ENCODE results near the gene PPP1R13B. TPM values are rescaled to one million over a fixed set of nuclear protein-coding genes. Genes with fewer than 3 reads are reported as not detected.

PPP1R13B gene
- polyA plus RNA-seq, 1 of the 3 experiments (the other 2 are of a cell fraction): 5.7 TPM

GRCh38 chr14:103818870-103819269 is 28.5 kb downstream of the PPP1R13B start:
- Histone ChIP-seq H3K9ac (no peak overlapping the region), H3K4me3 (ENCODE audit: low read depth in 2 of 2, low read length in 1 of 2) (no peak overlapping the region), H3K27ac (ENCODE audit: low read depth in 2 of 2, low read length in 1 of 2) (no peak overlapping the region), H4K20me1 (ENCODE audit: insufficient read depth) (no peaks in the 10 kb centered on the region), H3K4me1 (ENCODE audit: control insufficient read depth in 1 of 2, insufficient read depth in 2 of 2, low read depth in 1 of 2, low read length in 1 of 2) (peaks cover 5 to 14% of the 10 kb centered on the region in 2 experiments; a peak in 2 of 4 replicates), H3F3A (replicated peaks; ENCODE audit: insufficient read depth) (peaks cover 5% of the 10 kb centered on the region), H3K27me3 (ENCODE audit: insufficient read depth) (no peaks in the 10 kb centered on the region), H3K9me2 (no peaks in the 10 kb centered on the region), H3K79me2 (ENCODE audit: insufficient read depth) (no peaks in the 10 kb centered on the region; the same call in 1 of the 2 replicates), H3K9me3 (no peaks in the 10 kb centered on the region), H3K36me3 (replicated peaks in 1 of 2; ENCODE audit: control insufficient read depth in 1 of 2, insufficient read depth in 2 of 2, low read length in 1 of 2) (no peaks in the 10 kb centered on the region), H3K4me2 (no peak overlapping the region), H2AFZ (ENCODE audit: low read depth) (no peak overlapping the region)
- ChIA-PET CTCF (interaction anchor here (1.0 to 4.3 kb wide), 5 partner anchors 11 to 162 kb away, joined by 3 to 23 read pairs (median 6); no protein-coding TSS in a partner anchor), POLR2A (no interaction called here)
- no peak for DNase-seq
- TF ChIP-seq YY1 (IDR thresholded peaks at IDR 0.05; ENCODE audit: low read depth): no peak
- TF ChIP-seq, protein P1, sequence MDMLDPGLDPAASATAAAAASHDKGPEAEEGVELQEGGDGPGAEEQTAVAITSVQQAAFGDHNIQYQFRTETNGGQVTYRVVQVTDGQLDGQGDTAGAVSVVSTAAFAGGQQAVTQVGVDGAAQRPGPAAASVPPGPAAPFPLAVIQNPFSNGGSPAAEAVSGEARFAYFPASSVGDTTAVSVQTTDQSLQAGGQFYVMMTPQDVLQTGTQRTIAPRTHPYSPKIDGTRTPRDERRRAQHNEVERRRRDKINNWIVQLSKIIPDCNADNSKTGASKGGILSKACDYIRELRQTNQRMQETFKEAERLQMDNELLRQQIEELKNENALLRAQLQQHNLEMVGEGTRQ (IDR thresholded peaks at IDR 0.05; ENCODE audit: borderline replicate concordance, low read depth, low read length): no peak
- TF ChIP-seq RAD21 (IDR thresholded peaks at IDR 0.05; ENCODE audit: low read length): no peak
- no peak for TF ChIP-seq MAX (IDR thresholded peaks at IDR 0.05; ENCODE audit: low read depth)
- TF ChIP-seq, protein P2, sequence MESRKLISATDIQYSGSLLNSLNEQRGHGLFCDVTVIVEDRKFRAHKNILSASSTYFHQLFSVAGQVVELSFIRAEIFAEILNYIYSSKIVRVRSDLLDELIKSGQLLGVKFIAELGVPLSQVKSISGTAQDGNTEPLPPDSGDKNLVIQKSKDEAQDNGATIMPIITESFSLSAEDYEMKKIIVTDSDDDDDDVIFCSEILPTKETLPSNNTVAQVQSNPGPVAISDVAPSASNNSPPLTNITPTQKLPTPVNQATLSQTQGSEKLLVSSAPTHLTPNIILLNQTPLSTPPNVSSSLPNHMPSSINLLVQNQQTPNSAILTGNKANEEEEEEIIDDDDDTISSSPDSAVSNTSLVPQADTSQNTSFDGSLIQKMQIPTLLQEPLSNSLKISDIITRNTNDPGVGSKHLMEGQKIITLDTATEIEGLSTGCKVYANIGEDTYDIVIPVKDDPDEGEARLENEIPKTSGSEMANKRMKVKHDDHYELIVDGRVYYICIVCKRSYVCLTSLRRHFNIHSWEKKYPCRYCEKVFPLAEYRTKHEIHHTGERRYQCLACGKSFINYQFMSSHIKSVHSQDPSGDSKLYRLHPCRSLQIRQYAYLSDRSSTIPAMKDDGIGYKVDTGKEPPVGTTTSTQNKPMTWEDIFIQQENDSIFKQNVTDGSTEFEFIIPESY (IDR thresholded peaks at IDR 0.05; ENCODE audit: borderline replicate concordance, low read depth): no peak
- TF ChIP-seq ELF1 (IDR thresholded peaks at IDR 0.05): no peak
- no peak for TF ChIP-seq CTCF (IDR thresholded peaks at IDR 0.05)
- TF ChIP-seq NFIC (IDR thresholded peaks at IDR 0.05; ENCODE audit: borderline replicate concordance): no peak
- no peak for TF ChIP-seq USF1 (IDR thresholded peaks at IDR 0.05; ENCODE audit: borderline replicate concordance, low read depth)
- WGBS (ENCODE audit: low lambda C conversion rate): 97% methylated on average over 1 of the region's 1 CpG

DNA sequence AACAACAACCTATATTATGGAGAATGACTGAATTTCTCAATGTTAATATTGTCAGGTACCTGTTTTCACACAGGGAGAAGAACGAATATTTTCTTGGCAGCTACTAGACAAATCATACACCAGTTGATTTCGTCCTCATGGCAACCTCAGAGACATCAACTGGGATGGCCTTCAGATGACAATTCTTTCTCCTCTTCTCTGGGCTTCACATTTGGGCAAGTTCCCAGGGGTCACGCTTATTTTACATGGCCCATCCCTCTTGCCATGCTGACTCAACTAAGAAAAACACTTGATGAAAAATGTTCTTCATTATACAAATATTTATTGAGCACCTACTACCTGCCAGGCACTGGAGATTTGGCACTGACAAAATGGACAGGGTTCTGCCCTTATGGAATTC is 29.0 kb downstream of the PPP1R13B start:
- no peaks in the 10 kb centered on the region; the same call in 1 of the 2 replicates for H3K79me2 ChIP-seq (ENCODE audit: insufficient read depth)
- POLR2A ChIA-PET: no interaction called here
- H3K27ac ChIP-seq (ENCODE audit: low read depth in 2 of 2, low read length in 1 of 2): no peak overlapping the region
- no peak overlapping the region for H3K4me2 ChIP-seq
- CTCF ChIA-PET: interaction anchor here (2.8 to 4.3 kb wide), 2 partner anchors 11 to 92 kb away, joined by 18 to 23 read pairs; no protein-coding TSS in a partner anchor
- H3K9me2 ChIP-seq: no peaks in the 10 kb centered on the region
- no peaks in the 10 kb centered on the region for H4K20me1 ChIP-seq (ENCODE audit: insufficient read depth)
- H3K4me1 ChIP-seq (ENCODE audit: control insufficient read depth in 1 of 2, insufficient read depth in 2 of 2, low read depth in 1 of 2, low read length in 1 of 2): peaks cover 5 to 14% of the 10 kb centered on the region in 2 experiments; a peak in 2 of 4 replicates
- 86% methylated on average over 3 of the region's 3 CpGs for WGBS (ENCODE audit: low lambda C conversion rate)
- no peaks in the 10 kb centered on the region for H3K36me3 ChIP-seq (replicated peaks in 1 of 2; ENCODE audit: control insufficient read depth in 1 of 2, insufficient read depth in 2 of 2, low read length in 1 of 2)
- H3K4me3 ChIP-seq (ENCODE audit: low read depth in 2 of 2, low read length in 1 of 2): no peak overlapping the region
- no peaks in the 10 kb centered on the region for H3K9me3 ChIP-seq
- no peak for DNase-seq
- H3F3A ChIP-seq (replicated peaks; ENCODE audit: insufficient read depth): peaks cover 5% of the 10 kb centered on the region
- H3K9ac ChIP-seq: no peak overlapping the region
- no peak overlapping the region for H2AFZ ChIP-seq (ENCODE audit: low read depth)
- no peaks in the 10 kb centered on the region for H3K27me3 ChIP-seq (ENCODE audit: insufficient read depth)
- TF ChIP-seq SIN3A (IDR thresholded peaks at IDR 0.05; ENCODE audit: borderline replicate concordance, low read depth, low read length) (no peak), POLR2AphosphoS5 (IDR thresholded peaks at IDR 0.05; ENCODE audit: low read depth, low read length) (no peak), MEF2A (IDR thresholded peaks at IDR 0.05; ENCODE audit: borderline replicate concordance, low read depth) (no peak), TAF1 (IDR thresholded peaks at IDR 0.05; ENCODE audit: borderline replicate concordance, low read depth, low read length) (no peak), GABPA (IDR thresholded peaks at IDR 0.05; ENCODE audit: low read depth) (no peak), RCOR1 (IDR thresholded peaks at IDR 0.05; ENCODE audit: low read length) (no peak), FOSL2 (IDR thresholded peaks at IDR 0.05; ENCODE audit: borderline replicate concordance, low read depth) (no peak), USF1 (IDR thresholded peaks at IDR 0.05; ENCODE audit: borderline replicate concordance, low read depth) (no peak), JUND (IDR thresholded peaks at IDR 0.05) (no peak), RAD21 (IDR thresholded peaks at IDR 0.05; ENCODE audit: low read length) (no peak)
- TF ChIP-seq, protein P3, sequence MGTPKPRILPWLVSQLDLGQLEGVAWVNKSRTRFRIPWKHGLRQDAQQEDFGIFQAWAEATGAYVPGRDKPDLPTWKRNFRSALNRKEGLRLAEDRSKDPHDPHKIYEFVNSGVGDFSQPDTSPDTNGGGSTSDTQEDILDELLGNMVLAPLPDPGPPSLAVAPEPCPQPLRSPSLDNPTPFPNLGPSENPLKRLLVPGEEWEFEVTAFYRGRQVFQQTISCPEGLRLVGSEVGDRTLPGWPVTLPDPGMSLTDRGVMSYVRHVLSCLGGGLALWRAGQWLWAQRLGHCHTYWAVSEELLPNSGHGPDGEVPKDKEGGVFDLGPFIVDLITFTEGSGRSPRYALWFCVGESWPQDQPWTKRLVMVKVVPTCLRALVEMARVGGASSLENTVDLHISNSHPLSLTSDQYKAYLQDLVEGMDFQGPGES (IDR thresholded peaks at IDR 0.05; ENCODE audit: low read depth, low read length): no peak
- TF ChIP-seq, protein P4, sequence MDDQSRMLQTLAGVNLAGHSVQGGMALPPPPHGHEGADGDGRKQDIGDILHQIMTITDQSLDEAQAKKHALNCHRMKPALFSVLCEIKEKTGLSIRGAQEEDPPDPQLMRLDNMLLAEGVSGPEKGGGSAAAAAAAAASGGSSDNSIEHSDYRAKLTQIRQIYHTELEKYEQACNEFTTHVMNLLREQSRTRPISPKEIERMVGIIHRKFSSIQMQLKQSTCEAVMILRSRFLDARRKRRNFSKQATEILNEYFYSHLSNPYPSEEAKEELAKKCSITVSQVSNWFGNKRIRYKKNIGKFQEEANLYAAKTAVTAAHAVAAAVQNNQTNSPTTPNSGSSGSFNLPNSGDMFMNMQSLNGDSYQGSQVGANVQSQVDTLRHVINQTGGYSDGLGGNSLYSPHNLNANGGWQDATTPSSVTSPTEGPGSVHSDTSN (IDR thresholded peaks at IDR 0.05): no peak
